NAMALWA (cell line): ENCODE results near the gene EIF3K.
"Not testable (repeated sequence)": the region's sequence is repeated elsewhere in the genome, so short reads cannot be mapped to it uniquely, and the experiment has no call there.

Experiments
- DNase-seq: peaks from one replicate; pipeline ENCODE4 v3.0.0-alpha.2; 2015; ENCODE audit warnings: low spot score

Gene EIF3K, protein sequence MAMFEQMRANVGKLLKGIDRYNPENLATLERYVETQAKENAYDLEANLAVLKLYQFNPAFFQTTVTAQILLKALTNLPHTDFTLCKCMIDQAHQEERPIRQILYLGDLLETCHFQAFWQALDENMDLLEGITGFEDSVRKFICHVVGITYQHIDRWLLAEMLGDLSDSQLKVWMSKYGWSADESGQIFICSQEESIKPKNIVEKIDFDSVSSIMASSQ

GRCh38 chr19:38618590-38619360 lies at the start of gene EIF3K:
Gene EIF3K, plus strand, starts transcription at chr19:38619188. Its CDS starts 81 bp downstream, at chr19:38619269.
- DNase-seq = peak; percentile 99

GRCh38 chr19:38569368-38569983 lies 49.5 kb upstream of the EIF3K start:
- no peak for DNase-seq

GRCh38 chr19:38571682-38572081 lies 47.3 kb upstream of the EIF3K start:
- no peak for DNase-seq

DNA sequence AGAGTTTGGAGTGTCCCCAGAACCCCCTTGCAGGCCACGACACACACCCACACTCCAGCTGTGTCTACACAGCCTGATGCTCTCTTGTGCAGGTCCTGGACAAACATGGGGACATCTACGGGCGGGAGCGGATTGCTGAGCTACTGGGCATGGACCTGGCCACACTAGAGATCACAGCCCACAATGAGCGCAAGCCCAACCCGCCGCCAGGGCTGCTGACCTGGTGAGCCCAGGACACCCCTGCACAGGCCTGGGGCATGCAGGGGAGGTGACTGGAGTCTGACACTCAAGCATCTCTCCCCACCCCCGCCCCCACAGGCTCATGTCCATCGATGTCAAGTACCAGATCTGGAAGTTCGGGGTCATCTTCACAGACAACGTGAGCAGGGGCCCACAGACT lies 41.2 kb upstream of the EIF3K start:
- no peak for DNase-seq

DNA sequence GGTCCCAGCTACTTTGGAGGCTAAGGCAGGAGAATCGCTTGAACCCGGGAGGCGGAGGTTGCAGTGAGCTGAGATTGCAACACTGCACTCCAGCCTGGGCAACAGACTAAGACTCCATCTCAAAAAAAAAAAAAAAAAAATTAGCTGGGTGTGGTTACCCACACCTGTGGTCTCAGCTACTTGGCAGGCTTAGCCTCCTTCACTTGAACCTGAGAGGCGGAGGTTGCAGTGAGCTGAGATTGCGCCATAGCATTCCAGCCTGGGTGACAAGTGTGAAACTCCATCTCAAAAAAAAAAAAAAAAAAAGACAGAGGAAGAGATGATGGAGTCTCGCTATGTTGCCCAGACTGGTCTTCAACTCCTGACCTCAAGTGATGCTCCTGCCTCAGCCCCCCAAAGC lies 39.7 kb upstream of the EIF3K start:
- DNase-seq = not testable (repeated sequence)

- DNase-seq = no peak
Observed at GRCh38 chr19:38580080-38580479, 38.9 kb upstream of the EIF3K start.

GRCh38 chr19:38583219-38583984 lies 35.6 kb upstream of the EIF3K start:
- no peak for DNase-seq

- DNase-seq = no peak
Observed at GRCh38 chr19:38583985-38584305, 35.0 kb upstream of the EIF3K start.

GRCh38 chr19:38587562-38587961 lies 31.4 kb upstream of the EIF3K start:
- no peak for DNase-seq

- DNase-seq = no peak
Observed at GRCh38 chr19:38588041-38588440, 30.9 kb upstream of the EIF3K start.

GRCh38 chr19:38592940-38593339 lies 26.0 kb upstream of the EIF3K start:
- DNase-seq = no peak

DNA sequence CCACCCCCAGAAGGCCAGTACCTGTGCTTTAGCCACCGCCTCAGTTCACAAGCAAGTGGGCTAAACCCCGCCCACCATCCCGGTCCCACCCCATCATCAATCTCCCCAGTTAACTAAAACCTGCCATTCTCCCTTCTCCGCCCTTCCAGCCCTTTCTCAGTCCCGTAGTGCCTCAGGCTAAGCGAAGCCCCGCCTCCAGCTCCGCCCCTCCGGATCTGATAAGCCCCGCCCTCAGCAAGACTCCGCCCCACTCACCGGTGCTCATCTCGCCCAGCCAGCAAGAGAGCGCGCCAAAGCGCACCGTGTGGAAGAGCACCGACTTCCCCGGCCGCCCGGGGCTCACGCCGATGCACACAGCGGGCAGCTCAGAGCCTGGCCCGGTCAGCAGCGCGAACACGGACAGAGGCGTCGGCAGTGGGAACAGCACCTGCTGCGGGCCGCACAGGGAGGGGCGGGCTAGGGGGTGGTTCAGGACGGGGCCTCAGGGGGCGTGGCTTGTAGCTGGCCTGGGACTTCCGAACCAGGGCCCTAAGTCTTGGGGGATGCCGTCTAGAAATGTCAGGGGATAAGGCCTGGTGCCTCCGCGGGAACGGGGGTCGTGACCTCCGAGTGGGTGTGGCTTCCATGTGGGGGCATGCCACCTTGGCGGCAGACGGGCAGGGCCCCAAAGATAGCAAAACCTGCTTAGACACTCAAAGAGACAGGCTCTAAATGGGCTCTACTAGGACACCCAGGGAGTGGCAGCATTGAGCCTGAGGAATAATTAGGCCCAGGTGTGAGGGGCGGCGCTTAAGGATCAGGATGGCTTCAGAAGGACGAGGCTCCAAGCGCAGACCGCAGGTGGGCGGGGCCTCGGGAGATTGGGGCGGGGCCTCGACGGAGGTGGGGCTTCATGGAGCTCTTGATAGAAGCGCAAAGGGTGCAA lies 22.7 kb upstream of the EIF3K start:
- DNase-seq = no peak

GRCh38 chr19:38597075-38597474 lies 21.9 kb upstream of the EIF3K start:
- no peak for DNase-seq

DNA sequence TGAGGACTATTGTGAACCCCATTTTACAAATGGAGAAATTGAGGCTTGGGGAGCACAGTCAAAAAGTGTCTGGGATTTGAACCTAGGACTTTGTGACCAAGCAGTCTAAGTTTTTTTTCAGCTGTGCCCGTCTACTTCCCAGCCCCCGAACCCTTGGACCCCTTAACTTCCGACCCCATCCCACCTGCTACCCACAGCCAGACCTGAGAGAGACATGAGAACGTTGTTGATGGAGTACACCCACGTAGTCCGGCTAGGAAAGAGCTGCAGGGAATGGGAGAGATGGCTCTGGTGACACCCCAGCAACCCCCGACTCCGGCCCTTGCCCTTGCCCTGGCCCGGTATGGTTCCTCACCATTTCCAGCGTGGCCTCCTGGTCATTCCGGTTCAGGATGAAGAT lies 19.3 kb upstream of the EIF3K start:
- DNase-seq = no peak

- not testable (repeated sequence) for DNase-seq
Observed at GRCh38 chr19:38602856-38603255, 16.1 kb upstream of the EIF3K start.

DNA sequence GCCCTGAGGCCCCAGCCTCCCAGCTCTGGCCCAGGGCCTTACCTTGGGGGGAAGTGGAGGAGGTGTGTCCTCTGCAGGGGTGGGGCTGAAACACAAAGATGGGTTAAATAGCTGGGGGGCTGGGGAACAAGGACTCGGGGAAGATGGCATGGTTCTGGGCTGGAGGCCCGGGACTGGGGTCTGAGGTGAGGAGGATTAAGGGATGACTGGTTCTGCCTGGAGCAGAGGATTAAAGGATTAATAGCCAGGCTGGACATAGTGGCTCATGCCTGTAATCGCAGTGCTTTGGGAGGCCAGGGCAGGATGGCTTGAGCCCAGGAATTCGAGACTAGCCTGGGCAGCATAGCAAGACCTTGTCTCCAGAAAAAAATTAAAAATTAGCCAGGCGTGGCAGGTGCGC lies 12.9 kb upstream of the EIF3K start:
- no peak for DNase-seq

- no peak for DNase-seq
Observed at GRCh38 chr19:38614289-38614688, 4.7 kb upstream of the EIF3K start.

GRCh38 chr19:38615007-38615581 lies 3.9 kb upstream of the EIF3K start:
- DNase-seq = no peak

- no peak for DNase-seq
Observed at GRCh38 chr19:38616265-38616664, 2.7 kb upstream of the EIF3K start.

GRCh38 chr19:38617283-38617763 lies 1.7 kb upstream of the EIF3K start:
- DNase-seq = peak; percentile 65
